ENCODE results near the gene NR5A1.

NR5A1 gene

GRCh38 chr9:124477648-124478285 lies 29.4 kb downstream of the NR5A1 start:
- H4K20me1 ChIP-seq (ENCODE audit: control insufficient read depth, insufficient read depth, low read depth, low read length) = no peaks in the 10 kb centered on the region
- no peak overlapping the region for H3K4me3 ChIP-seq (ENCODE audit: low read length)
- H3K4me1 ChIP-seq (ENCODE audit: control insufficient read depth, low read length) = peaks cover 14% of the 10 kb centered on the region
- no peak overlapping the region for H3K27ac ChIP-seq (ENCODE audit: low read depth, low read length)
- no peaks in the 10 kb centered on the region for H3K27me3 ChIP-seq (ENCODE audit: control insufficient read depth, low read length)
- TF ChIP-seq EZH2phosphoT487 (IDR thresholded peaks at IDR 0.05; ENCODE audit: borderline replicate concordance, low read length) = no peak
- TF ChIP-seq CTCF (IDR thresholded peaks at IDR 0.05; ENCODE audit: low read depth, low read length, poor library complexity, severe bottlenecking) = no peak
- no peaks in the 10 kb centered on the region for H3F3A ChIP-seq (ENCODE audit: control insufficient read depth, insufficient read depth)
- H3K36me3 ChIP-seq (ENCODE audit: control insufficient read depth, low read length) = no peaks in the 10 kb centered on the region
- H3K4me2 ChIP-seq (ENCODE audit: low read length) = no peak overlapping the region
- H3K79me2 ChIP-seq (ENCODE audit: control insufficient read depth, low read length) = no peaks in the 10 kb centered on the region
- H3K9me3 ChIP-seq (ENCODE audit: control insufficient read depth, insufficient read depth, low read length) = no peaks in the 10 kb centered on the region
- H3K9me2 ChIP-seq (replicated peaks; ENCODE audit: control insufficient read depth, low read length) = no peaks in the 10 kb centered on the region

GRCh38 chr9:124477211-124477647 lies 30.0 kb downstream of the NR5A1 start:
- Histone ChIP-seq H3K27me3 (ENCODE audit: control insufficient read depth, low read length) (no peaks in the 10 kb centered on the region), H3K4me2 (ENCODE audit: low read length) (no peak overlapping the region), H3K4me1 (ENCODE audit: control insufficient read depth, low read length) (peaks cover 14% of the 10 kb centered on the region), H3K9me3 (ENCODE audit: control insufficient read depth, insufficient read depth, low read length) (no peaks in the 10 kb centered on the region), H4K20me1 (ENCODE audit: control insufficient read depth, insufficient read depth, low read depth, low read length) (no peaks in the 10 kb centered on the region), H3K36me3 (ENCODE audit: control insufficient read depth, low read length) (no peaks in the 10 kb centered on the region), H3F3A (ENCODE audit: control insufficient read depth, insufficient read depth) (no peaks in the 10 kb centered on the region), H3K9me2 (replicated peaks; ENCODE audit: control insufficient read depth, low read length) (no peaks in the 10 kb centered on the region), H3K79me2 (ENCODE audit: control insufficient read depth, low read length) (no peaks in the 10 kb centered on the region), H3K4me3 (ENCODE audit: low read length) (no peak overlapping the region), H3K27ac (ENCODE audit: low read depth, low read length) (no peak overlapping the region)
- no peak for TF ChIP-seq CTCF (IDR thresholded peaks at IDR 0.05; ENCODE audit: low read depth, low read length, poor library complexity, severe bottlenecking)
- TF ChIP-seq EZH2phosphoT487 (IDR thresholded peaks at IDR 0.05; ENCODE audit: borderline replicate concordance, low read length) = no peak

GRCh38 chr9:124475868-124476690 lies 31.1 kb downstream of the NR5A1 start:
- Histone ChIP-seq H3K9me2 (replicated peaks; ENCODE audit: control insufficient read depth, low read length) (no peaks in the 10 kb centered on the region), H3K4me3 (ENCODE audit: low read length) (no peak overlapping the region), H3F3A (ENCODE audit: control insufficient read depth, insufficient read depth) (no peaks in the 10 kb centered on the region), H3K9me3 (ENCODE audit: control insufficient read depth, insufficient read depth, low read length) (no peaks in the 10 kb centered on the region), H4K20me1 (ENCODE audit: control insufficient read depth, insufficient read depth, low read depth, low read length) (no peaks in the 10 kb centered on the region), H3K79me2 (ENCODE audit: control insufficient read depth, low read length) (no peaks in the 10 kb centered on the region), H3K27me3 (ENCODE audit: control insufficient read depth, low read length) (no peaks in the 10 kb centered on the region), H3K36me3 (ENCODE audit: control insufficient read depth, low read length) (no peaks in the 10 kb centered on the region), H3K4me2 (ENCODE audit: low read length) (no peak overlapping the region), H3K4me1 (ENCODE audit: control insufficient read depth, low read length) (peaks cover 14% of the 10 kb centered on the region), H3K27ac (ENCODE audit: low read depth, low read length) (no peak overlapping the region)
- no peak for TF ChIP-seq CTCF (IDR thresholded peaks at IDR 0.05; ENCODE audit: low read depth, low read length, poor library complexity, severe bottlenecking)
- TF ChIP-seq EZH2phosphoT487 (IDR thresholded peaks at IDR 0.05; ENCODE audit: borderline replicate concordance, low read length) = no peak

All from DOHH2 (cell line).